CD4-positive, alpha-beta T cell (primary cell): Measurements from ENCODE around the gene GNPTAB. TPM values are rescaled to one million over a fixed set of nuclear protein-coding genes. Genes with fewer than 3 reads are reported as not detected.

Experiments
- ATAC-seq: fragments of 200-7000 bp; cut with Tn5 transposase; one replicate; pipeline ENCODE4 v1.10.0; 2022; ENCODE audit warnings: mild to moderate bottlenecking; ENCODE audit not compliant: poor library complexity
- CTCF ChIA-PET: fragments of 350-600 bp; sonication (Branson Sonifier 250); formaldehyde crosslinking; loops from one replicate; lab custom pipeline; 2021; ENCODE audit warnings: antibody characterized with exemption, inconsistent platforms; lab: Charles Lee
- POLR2A ChIA-PET: fragments of 350-600 bp; sonication (Branson Sonifier 250); formaldehyde crosslinking; loops from one replicate; lab custom pipeline; 2021; ENCODE audit warnings: antibody characterized with exemption, inconsistent platforms; lab: Charles Lee
- DNase-seq, 14 experiments: peaks; one replicate each; pipeline ENCODE4 v3.0.0-alpha.2; 2013 to 2020; ENCODE audit warnings: mixed read lengths in 2 of 14
- H3K27ac ChIP-seq, 2 donors: one replicate each; pipeline versions ENCODE4 v1.5.1 to v1.7.0; 2013; ENCODE audit warnings: low read length in 2 of 2, low read depth in 1 of 2, mild to moderate bottlenecking in 1 of 2
- H3K27me3 ChIP-seq, 2 experiments: 1 replicate in 1 of 2; 2 replicates in 1 of 2; pipeline versions ENCODE4 v1.6.1 to v1.7.0; 2013; ENCODE audit warnings: low read length in 2 of 2, control low read depth in 1 of 2, mild to moderate bottlenecking in 1 of 2, moderate library complexity in 1 of 2; ENCODE audit not compliant: insufficient read depth in 2 of 2, control insufficient read depth in 1 of 2
- H3K36me3 ChIP-seq: one replicate; pipeline ENCODE4 v1.6.1; 2013; ENCODE audit warnings: low read length, control low read depth; ENCODE audit not compliant: insufficient read depth
- H3K4me1 ChIP-seq: one replicate; pipeline ENCODE4 v1.6.1; 2013; ENCODE audit warnings: low read length, control low read depth; ENCODE audit not compliant: insufficient read depth
- H3K4me3 ChIP-seq: one replicate; pipeline ENCODE4 v1.5.1; 2013; ENCODE audit warnings: mild to moderate bottlenecking, low read length, moderate library complexity
- H3K9me3 ChIP-seq, 2 experiments: 1 replicate in 1 of 2; 2 replicates in 1 of 2; pipeline versions ENCODE4 v1.6.1 to v1.7.0; 2013; ENCODE audit warnings: low read length in 2 of 2, mild to moderate bottlenecking in 2 of 2, control low read depth in 1 of 2, moderate library complexity in 1 of 2; ENCODE audit not compliant: control insufficient read depth in 1 of 2, insufficient read depth in 1 of 2
- H3K27ac Mint-ChIP-seq: one replicate; pipeline ENCODE4 v1.8.0; 2020; ENCODE audit warnings: mixed read lengths
- H3K27me3 Mint-ChIP-seq: one replicate; pipeline ENCODE4 v1.8.0; 2021; ENCODE audit warnings: mixed read lengths
- H3K36me3 Mint-ChIP-seq: one replicate; pipeline ENCODE4 v1.8.0; 2021; ENCODE audit warnings: low read depth, mixed read lengths
- H3K4me1 Mint-ChIP-seq: one replicate; pipeline ENCODE4 v1.8.0; 2021; ENCODE audit warnings: low read depth, mixed read lengths
- H3K4me3 Mint-ChIP-seq: one replicate; pipeline ENCODE4 v1.8.0; 2020; ENCODE audit warnings: mild to moderate bottlenecking, mixed read lengths
- H3K9me3 Mint-ChIP-seq: one replicate; pipeline ENCODE4 v1.8.0; 2020; ENCODE audit warnings: mixed read lengths
- intact Hi-C, 2 experiments: fragments of 100-400 bp; cut with DNase I in 1 of 2; cut with micrococcal nuclease in 1 of 2; formaldehyde crosslinking; loops; one replicate each; pipeline versions ENCODE4 v1.15.1 to v1.9.0; 2023 to 2025; cut with DNase I, micrococcal nuclease
- total RNA-seq, 174 experiments: library from RNA in 2 of 174; stranded (reverse) in 2 of 174; gene quantifications; one replicate each; pipeline ENCODE4 v1.2.3 and lab custom pipeline; 2021 to 2026
- TF ChIP-seq, protein P1 (sequence below): fragments of 200-600 bp; IDR thresholded peaks from one replicate; pipeline ENCODE4 v1.8.0; 2022; ENCODE audit warnings: antibody characterized with exemption, mild to moderate bottlenecking

GNPTAB gene
- total RNA-seq, 2 experiments from 2014 or later: 38.2 to 43.8 TPM

- CTCF ChIA-PET: interaction anchor here (0.9 to 3.9 kb wide), 4 partner anchors 14 to 47 kb away, joined by 3 to 34 read pairs (median 7); partner anchors contain the start of gene GNPTAB
- ATAC-seq: peak; percentile 56
- no peak overlapping the region for H3K4me3 ChIP-seq
- POLR2A ChIA-PET: interaction anchor here (2.3 kb wide), 1 partner anchor 38 kb away, joined by 9 read pairs; the partner anchor contains the start of gene GNPTAB
- Mint-ChIP-seq H3K27me3 (no peaks in the 10 kb centered on the region), H3K9me3 (no peaks in the 10 kb centered on the region), H3K4me1 (peaks cover 8% of the 10 kb centered on the region), H3K36me3 (peaks cover 54% of the 10 kb centered on the region), H3K27ac (no peak overlapping the region), H3K4me3 (no peak overlapping the region)
- no peaks in the 10 kb centered on the region for H3K9me3 ChIP-seq
- H3K27me3 ChIP-seq: no peaks in the 10 kb centered on the region
- DNase-seq: peak in 3 of 14 experiments; percentile 21 to 25 (median 25)
- intact Hi-C loops: loop anchor here in 1 of 2 experiments (2.0 kb wide), 1 partner anchor 39 kb away; the partner anchor contains the start of gene GNPTAB
- no peak overlapping the region for H3K27ac ChIP-seq
- H3K4me1 ChIP-seq: peaks cover 7% of the 10 kb centered on the region
- TF ChIP-seq, protein P1, sequence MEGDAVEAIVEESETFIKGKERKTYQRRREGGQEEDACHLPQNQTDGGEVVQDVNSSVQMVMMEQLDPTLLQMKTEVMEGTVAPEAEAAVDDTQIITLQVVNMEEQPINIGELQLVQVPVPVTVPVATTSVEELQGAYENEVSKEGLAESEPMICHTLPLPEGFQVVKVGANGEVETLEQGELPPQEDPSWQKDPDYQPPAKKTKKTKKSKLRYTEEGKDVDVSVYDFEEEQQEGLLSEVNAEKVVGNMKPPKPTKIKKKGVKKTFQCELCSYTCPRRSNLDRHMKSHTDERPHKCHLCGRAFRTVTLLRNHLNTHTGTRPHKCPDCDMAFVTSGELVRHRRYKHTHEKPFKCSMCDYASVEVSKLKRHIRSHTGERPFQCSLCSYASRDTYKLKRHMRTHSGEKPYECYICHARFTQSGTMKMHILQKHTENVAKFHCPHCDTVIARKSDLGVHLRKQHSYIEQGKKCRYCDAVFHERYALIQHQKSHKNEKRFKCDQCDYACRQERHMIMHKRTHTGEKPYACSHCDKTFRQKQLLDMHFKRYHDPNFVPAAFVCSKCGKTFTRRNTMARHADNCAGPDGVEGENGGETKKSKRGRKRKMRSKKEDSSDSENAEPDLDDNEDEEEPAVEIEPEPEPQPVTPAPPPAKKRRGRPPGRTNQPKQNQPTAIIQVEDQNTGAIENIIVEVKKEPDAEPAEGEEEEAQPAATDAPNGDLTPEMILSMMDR: peak; percentile 47
- peaks cover 23% of the 10 kb centered on the region for H3K36me3 ChIP-seq
These were observed 38.5 kb downstream of the GNPTAB start for GRCh38 chr12:101792046-101792931.

DNA sequence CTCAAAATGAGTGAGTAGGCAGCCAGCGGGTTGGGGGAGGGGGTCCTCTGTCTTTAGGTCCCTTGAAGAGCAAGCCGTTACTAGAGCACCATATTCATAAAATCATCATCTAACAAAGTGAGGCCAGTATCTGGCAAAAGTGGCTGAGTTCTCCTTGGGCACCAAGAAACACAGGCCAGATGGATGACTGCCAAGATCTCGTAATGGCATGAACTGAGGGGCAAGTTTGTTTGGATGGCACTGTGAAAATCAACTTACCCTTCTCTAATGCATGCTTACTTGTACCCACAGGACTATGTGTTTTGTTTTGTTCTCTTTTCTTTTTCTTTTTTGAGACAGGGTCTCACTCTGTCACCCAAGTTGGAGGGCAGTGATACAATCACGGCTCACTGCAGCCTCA, 41.6 kb downstream of the GNPTAB start:
- H3K27me3 Mint-ChIP-seq: no peaks in the 10 kb centered on the region
- Histone ChIP-seq H3K4me1 (no peaks in the 10 kb centered on the region), H3K9me3 (no peaks in the 10 kb centered on the region), H3K36me3 (peaks cover 37% of the 10 kb centered on the region), H3K27ac (no peak overlapping the region), H3K27me3 (no peaks in the 10 kb centered on the region), H3K4me3 (no peak overlapping the region)
- TF ChIP-seq, protein P1: no peak
- no peak overlapping the region for H3K4me3 Mint-ChIP-seq
- H3K36me3 Mint-ChIP-seq: peaks cover 74% of the 10 kb centered on the region
- no peak for ATAC-seq
- H3K27ac Mint-ChIP-seq: no peak overlapping the region
- POLR2A ChIA-PET: no interaction called here
- DNase-seq: no peak
- no peaks in the 10 kb centered on the region for H3K4me1 Mint-ChIP-seq
- CTCF ChIA-PET: no interaction called here
- H3K9me3 Mint-ChIP-seq: no peaks in the 10 kb centered on the region
- intact Hi-C loops: no loop called here

DNA sequence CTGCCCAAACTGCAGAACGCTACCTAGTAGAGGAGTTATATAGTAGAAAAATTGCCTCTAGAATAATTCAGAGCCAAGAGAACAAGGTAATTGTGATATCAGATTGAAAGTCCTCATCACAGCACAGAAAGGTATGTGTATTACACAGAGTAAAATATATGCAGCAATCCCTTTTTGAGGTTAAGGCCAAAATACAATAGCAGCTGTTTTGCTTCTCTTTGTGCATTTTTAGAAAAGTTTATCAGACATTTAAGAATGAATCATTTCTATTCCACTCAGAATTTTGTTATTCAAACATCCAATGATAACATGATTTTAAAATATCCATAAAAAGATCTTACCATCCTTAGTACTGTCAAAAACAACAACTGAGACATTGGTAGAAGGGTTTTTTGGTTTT, 45.1 kb downstream of the GNPTAB start:
- ChIA-PET POLR2A (no interaction called here), CTCF (interaction anchor here (2.0 to 3.3 kb wide), 2 partner anchors 12 to 45 kb away, joined by 6 to 8 read pairs; partner anchors contain the start of gene GNPTAB)
- peaks cover 44% of the 10 kb centered on the region for H3K36me3 ChIP-seq
- ATAC-seq (no peak), DNase-seq (no peak)
- no peaks in the 10 kb centered on the region for H3K4me1 ChIP-seq
- Mint-ChIP-seq H3K27me3 (no peaks in the 10 kb centered on the region), H3K27ac (no peak overlapping the region), H3K4me3 (no peak overlapping the region), H3K9me3 (no peaks in the 10 kb centered on the region), H3K4me1 (no peaks in the 10 kb centered on the region), H3K36me3 (peaks cover 84% of the 10 kb centered on the region)
- no peaks in the 10 kb centered on the region for H3K9me3 ChIP-seq
- no peaks in the 10 kb centered on the region for H3K27me3 ChIP-seq
- H3K27ac ChIP-seq: no peak overlapping the region
- no peak overlapping the region for H3K4me3 ChIP-seq
- intact Hi-C loops: no loop called here
- TF ChIP-seq, protein P1: no peak
